CD4-positive, alpha-beta T cell treated with Interleukin-2 at 100 ng/mL for 4 hours (primary cell): ENCODE data around the gene PTTG2.
"Not testable (repeated sequence)": the region's sequence is repeated elsewhere in the genome, so short reads cannot be mapped to it uniquely, and the experiment has no call there.

Source experiments
- DNase-seq: peaks from one replicate; pipeline ENCODE4 v3.0.0-alpha.2; 2020; ENCODE audit warnings: low spot score

Gene PTTG2

GRCh38 chr4:37958932-37959331 is 1.3 kb upstream of the PTTG2 start:
- DNase-seq: no peak

- DNase-seq: no peak
These were observed 667 bp downstream of the PTTG2 start for GRCh38 chr4:37960679-37961450.

GRCh38 chr4:37964734-37965457 is 4.7 kb downstream of the PTTG2 start:
- no peak for DNase-seq

GRCh38 chr4:37966044-37966443 is 5.8 kb downstream of the PTTG2 start:
- no peak for DNase-seq

- no peak for DNase-seq
These were observed 7.5 kb downstream of the PTTG2 start for GRCh38 chr4:37967736-37968135.

- no peak for DNase-seq
These were observed 8.5 kb downstream of the PTTG2 start for GRCh38 chr4:37968747-37969146.

- peak; percentile 66 for DNase-seq
These were observed 10.5 kb downstream of the PTTG2 start for GRCh38 chr4:37970702-37971101.

GRCh38 chr4:37971202-37971601 is 11.0 kb downstream of the PTTG2 start:
- no peak for DNase-seq

GRCh38 chr4:37973441-37973840 is 13.2 kb downstream of the PTTG2 start:
- DNase-seq: no peak

GRCh38 chr4:37975321-37975822 is 15.2 kb downstream of the PTTG2 start:
- not testable (repeated sequence) for DNase-seq

GRCh38 chr4:37976507-37976906 is 16.3 kb downstream of the PTTG2 start:
- no peak for DNase-seq

- DNase-seq: peak; percentile 79
These were observed 16.8 kb downstream of the PTTG2 start for GRCh38 chr4:37976991-37977470.

GRCh38 chr4:37977471-37978247 is 17.5 kb downstream of the PTTG2 start:
- DNase-seq: peak; percentile 71

GRCh38 chr4:37978248-37978924 is 18.2 kb downstream of the PTTG2 start:
- DNase-seq: no peak

GRCh38 chr4:37980246-37980645 is 20.0 kb downstream of the PTTG2 start:
- no peak for DNase-seq

GRCh38 chr4:37981425-37981824 is 21.2 kb downstream of the PTTG2 start:
- no peak for DNase-seq

GRCh38 chr4:37981844-37982720 is 21.9 kb downstream of the PTTG2 start:
- no peak for DNase-seq

GRCh38 chr4:37982736-37983135 is 22.5 kb downstream of the PTTG2 start:
- no peak for DNase-seq

GRCh38 chr4:37983951-37984350 is 23.8 kb downstream of the PTTG2 start:
- DNase-seq: no peak

- DNase-seq: no peak
These were observed 25.6 kb downstream of the PTTG2 start for GRCh38 chr4:37985730-37986275.
